Left ventricle myocardium inferior (tissue), 1 donor: ENCODE measurements around the gene PLA2R1. TPM values are rescaled to one million over a fixed set of nuclear protein-coding genes. Genes with fewer than 3 reads are reported as not detected.

Experiments
- DNase-seq: peaks from one replicate; pipeline ENCODE4 v3.0.0-alpha.2; 2020
- H3K27ac ChIP-seq: fragments of 200-600 bp; replicated peaks from 2 replicates; pipeline ENCODE4 v1.8.0; 2021
- H3K27me3 ChIP-seq: fragments of 200-600 bp; 2 replicates; pipeline ENCODE4 v1.8.0; 2021; ENCODE audit warnings: low read depth
- H3K36me3 ChIP-seq: fragments of 200-600 bp; 2 replicates; pipeline ENCODE4 v1.8.0; 2021
- H3K4me1 ChIP-seq: fragments of 200-600 bp; 2 replicates; pipeline ENCODE4 v1.8.0; 2021
- H3K4me3 ChIP-seq: fragments of 200-600 bp; 2 replicates; pipeline ENCODE4 v1.8.0; 2021; ENCODE audit warnings: mild to moderate bottlenecking, moderate library complexity
- H3K9me3 ChIP-seq: fragments of 200-600 bp; replicated peaks from 2 replicates; pipeline ENCODE4 v1.8.0; 2021
- intact Hi-C: fragments of 100-400 bp; cut with micrococcal nuclease; formaldehyde crosslinking; loops from one replicate; pipeline ENCODE4 v1.11.0; 2022
- total RNA-seq: library from RNA; stranded (reverse); fragmentation: NEBNext Ultra II Directional; extraction: Animal tissue kit (Norgen Biotek cat#: 25700); gene quantifications from one replicate; pipeline ENCODE4 v1.2.1, GENCODE V29; 2021
- TF ChIP-seq, protein P1 (sequence below): fragments of 200-600 bp; IDR thresholded peaks from 2 replicates; pipeline ENCODE4 v1.8.0; 2021; ENCODE audit warnings: antibody characterized with exemption, mild to moderate bottlenecking, borderline replicate concordance
- donor health status: DM: no; HTN: yes; CAD: no; lungs with severe emphysema.

The PLA2R1 gene
- total RNA-seq, 1 donor from 2014 or later: 2.3 TPM

DNA sequence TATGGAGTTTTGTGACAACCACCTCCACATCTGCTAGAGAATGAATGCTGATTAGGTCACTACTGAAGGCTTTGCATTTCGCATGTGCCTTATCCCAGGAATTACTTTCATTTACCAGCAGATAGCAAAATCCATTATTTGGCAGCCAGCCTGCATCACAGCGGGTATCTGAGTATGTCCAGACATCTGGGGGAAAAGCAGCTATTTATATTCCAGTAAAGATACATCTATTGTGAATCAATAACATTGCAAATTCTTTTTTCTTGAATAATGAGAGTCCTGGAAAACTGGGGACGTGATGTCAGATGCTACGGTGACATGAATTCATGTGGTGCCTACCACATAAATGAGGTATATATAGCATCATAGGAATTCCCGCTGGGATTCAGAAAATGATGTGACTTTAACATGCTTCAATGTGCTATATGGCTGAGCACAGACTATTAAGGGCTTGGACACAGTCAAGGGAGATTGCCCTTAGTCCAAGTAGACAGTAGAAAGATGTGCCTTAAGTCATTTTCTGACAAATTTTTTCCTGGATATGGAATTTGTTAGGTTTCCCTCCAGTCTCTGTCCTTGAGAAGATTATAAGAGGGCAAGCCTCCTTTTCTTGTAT is 180.2 kb downstream of the PLA2R1 start:
- Histone ChIP-seq H3K27ac (no peak overlapping the region), H3K4me3 (no peak overlapping the region), H3K36me3 (no peaks in the 10 kb centered on the region), H3K9me3 (no peaks in the 10 kb centered on the region), H3K4me1 (no peaks in the 10 kb centered on the region), H3K27me3 (no peaks in the 10 kb centered on the region)
- intact Hi-C loops: no loop called here
- TF ChIP-seq, protein P1, sequence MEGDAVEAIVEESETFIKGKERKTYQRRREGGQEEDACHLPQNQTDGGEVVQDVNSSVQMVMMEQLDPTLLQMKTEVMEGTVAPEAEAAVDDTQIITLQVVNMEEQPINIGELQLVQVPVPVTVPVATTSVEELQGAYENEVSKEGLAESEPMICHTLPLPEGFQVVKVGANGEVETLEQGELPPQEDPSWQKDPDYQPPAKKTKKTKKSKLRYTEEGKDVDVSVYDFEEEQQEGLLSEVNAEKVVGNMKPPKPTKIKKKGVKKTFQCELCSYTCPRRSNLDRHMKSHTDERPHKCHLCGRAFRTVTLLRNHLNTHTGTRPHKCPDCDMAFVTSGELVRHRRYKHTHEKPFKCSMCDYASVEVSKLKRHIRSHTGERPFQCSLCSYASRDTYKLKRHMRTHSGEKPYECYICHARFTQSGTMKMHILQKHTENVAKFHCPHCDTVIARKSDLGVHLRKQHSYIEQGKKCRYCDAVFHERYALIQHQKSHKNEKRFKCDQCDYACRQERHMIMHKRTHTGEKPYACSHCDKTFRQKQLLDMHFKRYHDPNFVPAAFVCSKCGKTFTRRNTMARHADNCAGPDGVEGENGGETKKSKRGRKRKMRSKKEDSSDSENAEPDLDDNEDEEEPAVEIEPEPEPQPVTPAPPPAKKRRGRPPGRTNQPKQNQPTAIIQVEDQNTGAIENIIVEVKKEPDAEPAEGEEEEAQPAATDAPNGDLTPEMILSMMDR: no peak
- DNase-seq: no peak

Other genes with a start within 250 kb of the PLA2R1 start
- gene LY75, start 157.9 kb downstream of the PLA2R1 start, total RNA-seq: 0.63 TPM
- gene ITGB6, start 137.7 kb upstream of the PLA2R1 start, total RNA-seq: 0.99 TPM